AG10803 (cell line): ENCODE results near the gene RNU6-1.

Source experiments
- DNase-seq: peaks from one replicate; pipeline ENCODE4 v3.0.0; 2010; ENCODE audit warnings: low read depth
- H3K4me3 ChIP-seq: 2 replicates; pipeline ENCODE4 v1.5.1; 2011; ENCODE audit warnings: mild to moderate bottlenecking, low read length, control low read depth
- TF ChIP-seq, protein P1 (sequence below): conservative IDR thresholded peaks from 2 replicates; pipeline ENCODE4 v1.5.1; 2011; ENCODE audit warnings: mild to moderate bottlenecking, low read length, control low read depth, inconsistent platforms

Gene RNU6-1

DNA sequence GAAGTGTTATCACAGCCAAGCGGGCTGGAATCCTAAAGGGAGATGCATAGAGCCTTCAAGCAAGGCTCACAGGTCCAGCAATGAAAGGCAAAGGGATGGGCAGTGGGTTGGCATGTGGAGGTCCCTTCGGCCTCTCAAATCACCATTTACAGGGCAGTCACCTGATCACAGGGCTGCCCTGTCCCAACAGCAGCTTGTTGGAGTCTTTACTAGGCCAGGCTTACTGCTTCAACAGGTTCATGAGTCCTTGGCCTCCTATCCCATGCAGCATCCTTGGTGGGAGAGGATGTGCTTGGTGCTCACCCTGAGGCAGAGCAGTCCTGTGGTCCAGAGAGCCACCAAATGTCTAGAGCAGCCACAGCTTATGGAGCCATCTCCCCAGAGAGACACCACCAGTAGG, 38.7 kb downstream of the RNU6-1 start:
- no peak for DNase-seq
- no peak overlapping the region for H3K4me3 ChIP-seq
- TF ChIP-seq, protein P1, sequence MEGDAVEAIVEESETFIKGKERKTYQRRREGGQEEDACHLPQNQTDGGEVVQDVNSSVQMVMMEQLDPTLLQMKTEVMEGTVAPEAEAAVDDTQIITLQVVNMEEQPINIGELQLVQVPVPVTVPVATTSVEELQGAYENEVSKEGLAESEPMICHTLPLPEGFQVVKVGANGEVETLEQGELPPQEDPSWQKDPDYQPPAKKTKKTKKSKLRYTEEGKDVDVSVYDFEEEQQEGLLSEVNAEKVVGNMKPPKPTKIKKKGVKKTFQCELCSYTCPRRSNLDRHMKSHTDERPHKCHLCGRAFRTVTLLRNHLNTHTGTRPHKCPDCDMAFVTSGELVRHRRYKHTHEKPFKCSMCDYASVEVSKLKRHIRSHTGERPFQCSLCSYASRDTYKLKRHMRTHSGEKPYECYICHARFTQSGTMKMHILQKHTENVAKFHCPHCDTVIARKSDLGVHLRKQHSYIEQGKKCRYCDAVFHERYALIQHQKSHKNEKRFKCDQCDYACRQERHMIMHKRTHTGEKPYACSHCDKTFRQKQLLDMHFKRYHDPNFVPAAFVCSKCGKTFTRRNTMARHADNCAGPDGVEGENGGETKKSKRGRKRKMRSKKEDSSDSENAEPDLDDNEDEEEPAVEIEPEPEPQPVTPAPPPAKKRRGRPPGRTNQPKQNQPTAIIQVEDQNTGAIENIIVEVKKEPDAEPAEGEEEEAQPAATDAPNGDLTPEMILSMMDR = no peak

DNA sequence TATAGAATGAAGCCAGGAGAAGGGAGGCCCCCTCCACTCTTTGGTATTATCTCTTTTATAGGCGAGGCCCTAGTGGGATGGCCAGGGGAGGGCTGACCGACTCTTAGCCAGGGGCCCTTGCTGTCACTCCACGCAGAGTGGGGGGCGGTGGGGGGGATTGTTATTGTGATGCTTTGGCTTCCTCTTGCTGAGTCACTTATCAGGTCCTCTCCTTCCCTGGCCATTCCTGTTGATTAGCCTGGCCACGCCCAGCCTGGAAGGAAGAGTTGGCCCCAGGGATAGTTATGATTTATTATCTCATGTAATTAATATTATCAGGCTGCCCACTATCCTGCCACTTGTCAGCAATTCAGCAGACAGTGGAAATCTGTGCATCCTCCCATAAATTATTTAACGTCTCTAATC, 40.0 kb downstream of the RNU6-1 start:
- DNase-seq = no peak
- TF ChIP-seq, protein P1 = no peak
- H3K4me3 ChIP-seq = no peak overlapping the region

DNA sequence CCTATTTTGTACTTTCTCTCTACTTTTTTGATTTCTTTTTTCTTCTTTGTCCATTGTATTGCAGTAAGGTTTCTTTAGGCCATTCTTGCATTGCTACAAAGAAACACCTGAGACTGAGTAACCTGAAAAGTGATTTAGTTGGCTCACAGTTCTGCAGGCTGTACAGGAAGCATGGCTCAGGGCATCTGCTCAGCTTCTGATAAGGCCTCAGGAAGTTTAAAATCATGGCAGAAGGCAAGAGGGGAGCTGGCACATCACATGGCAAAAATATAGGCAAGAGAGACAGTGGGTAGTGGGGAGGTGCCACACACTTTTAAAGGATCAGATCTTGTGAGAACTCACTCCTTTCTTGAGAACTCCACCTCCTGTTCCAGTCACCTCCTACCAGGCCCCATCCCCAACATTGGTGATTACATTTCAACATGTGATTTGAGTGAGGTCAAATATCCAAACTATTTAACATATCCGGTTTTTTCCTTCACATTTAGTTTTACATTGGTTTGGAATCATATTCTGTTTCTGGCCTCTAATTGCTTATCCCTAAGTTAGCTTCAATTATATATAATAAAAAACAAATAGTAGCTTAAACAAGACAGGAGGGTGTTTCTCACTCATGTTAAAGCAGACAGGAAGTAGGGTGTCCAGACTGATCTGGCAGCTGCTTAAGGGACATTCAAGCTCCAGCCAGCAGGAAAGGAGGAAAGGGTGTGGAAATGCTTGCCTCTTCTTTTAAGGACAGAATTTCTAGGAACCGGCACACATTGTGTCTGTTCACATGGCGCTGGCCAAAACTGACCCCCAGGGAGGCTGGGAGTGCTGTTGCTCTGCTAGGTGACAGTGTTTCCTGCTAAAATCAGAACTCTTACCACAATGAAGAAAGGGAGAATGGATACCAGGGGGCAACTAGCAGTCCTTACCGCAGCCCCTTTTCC, 43.4 kb downstream of the RNU6-1 start:
- H3K4me3 ChIP-seq = no peak overlapping the region
- DNase-seq = no peak
- TF ChIP-seq, protein P1 = no peak

DNA sequence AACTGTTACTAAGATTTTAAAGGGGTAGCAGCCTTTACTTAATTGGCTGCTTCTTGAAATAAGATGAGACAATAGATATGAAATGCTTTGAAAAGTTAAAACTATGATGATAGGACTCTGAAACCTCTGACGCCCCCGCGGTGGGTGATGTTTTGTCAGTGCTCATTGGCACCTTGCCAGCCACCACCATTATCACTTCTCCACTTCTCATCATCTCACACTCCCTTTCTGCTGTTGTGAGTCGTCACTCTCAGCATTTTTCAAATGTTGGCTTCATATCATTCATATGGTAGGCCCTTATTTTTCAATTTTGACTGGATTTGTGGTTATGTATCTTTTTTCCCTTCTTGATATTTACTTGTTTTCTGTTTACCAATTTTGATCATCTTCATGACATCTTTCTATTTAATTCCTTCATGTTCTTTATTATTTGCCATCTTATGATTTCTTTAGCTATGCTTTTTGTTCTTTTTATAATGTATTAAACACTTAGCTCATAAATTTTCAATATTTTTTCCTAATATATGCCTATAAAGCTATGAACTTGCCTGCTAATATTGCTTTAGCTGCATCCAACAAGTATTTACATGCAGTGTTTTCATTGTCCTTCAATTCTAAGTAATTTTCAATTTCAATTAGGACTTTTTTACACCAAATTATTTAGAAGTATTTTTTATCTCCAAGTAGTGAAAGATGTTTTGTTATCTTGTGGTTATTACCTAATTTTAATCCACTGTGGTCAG, 44.8 kb downstream of the RNU6-1 start:
- DNase-seq = no peak
- no peak overlapping the region for H3K4me3 ChIP-seq
- TF ChIP-seq, protein P1 = no peak

DNA sequence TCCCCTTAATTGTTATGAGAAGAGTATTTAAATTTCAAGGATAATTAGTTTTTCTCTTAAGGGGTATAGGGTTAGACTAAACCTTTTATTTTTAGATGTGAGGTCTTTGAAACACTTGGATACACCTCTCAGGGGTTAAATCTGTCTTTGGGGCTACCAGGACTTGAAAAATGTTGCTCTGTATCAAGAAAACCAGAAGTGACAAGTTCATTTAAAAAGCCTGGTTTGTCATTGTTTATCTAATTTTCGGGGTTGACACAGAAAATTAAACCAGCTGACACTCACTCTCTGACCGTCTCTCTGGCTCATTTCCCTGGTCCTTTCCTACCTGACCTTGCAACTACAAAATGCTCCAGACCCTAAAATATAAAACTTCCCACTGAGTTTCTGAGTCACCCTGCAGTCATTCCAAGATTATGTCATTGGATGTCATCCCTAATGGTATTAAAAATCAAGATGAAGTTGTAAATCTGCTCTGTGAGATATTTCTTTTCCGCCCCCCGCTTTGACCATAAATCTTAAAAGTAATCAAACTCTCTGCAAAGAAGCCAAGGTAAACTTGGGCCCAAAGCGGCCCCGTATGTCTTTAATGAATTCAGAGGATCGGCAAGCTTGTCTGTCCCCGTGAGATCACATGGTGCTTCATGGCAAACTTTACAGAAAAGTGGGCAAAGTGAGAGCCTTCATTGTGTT, 47.4 kb downstream of the RNU6-1 start:
- no peak for DNase-seq
- H3K4me3 ChIP-seq = no peak overlapping the region
- TF ChIP-seq, protein P1 = no peak

DNA sequence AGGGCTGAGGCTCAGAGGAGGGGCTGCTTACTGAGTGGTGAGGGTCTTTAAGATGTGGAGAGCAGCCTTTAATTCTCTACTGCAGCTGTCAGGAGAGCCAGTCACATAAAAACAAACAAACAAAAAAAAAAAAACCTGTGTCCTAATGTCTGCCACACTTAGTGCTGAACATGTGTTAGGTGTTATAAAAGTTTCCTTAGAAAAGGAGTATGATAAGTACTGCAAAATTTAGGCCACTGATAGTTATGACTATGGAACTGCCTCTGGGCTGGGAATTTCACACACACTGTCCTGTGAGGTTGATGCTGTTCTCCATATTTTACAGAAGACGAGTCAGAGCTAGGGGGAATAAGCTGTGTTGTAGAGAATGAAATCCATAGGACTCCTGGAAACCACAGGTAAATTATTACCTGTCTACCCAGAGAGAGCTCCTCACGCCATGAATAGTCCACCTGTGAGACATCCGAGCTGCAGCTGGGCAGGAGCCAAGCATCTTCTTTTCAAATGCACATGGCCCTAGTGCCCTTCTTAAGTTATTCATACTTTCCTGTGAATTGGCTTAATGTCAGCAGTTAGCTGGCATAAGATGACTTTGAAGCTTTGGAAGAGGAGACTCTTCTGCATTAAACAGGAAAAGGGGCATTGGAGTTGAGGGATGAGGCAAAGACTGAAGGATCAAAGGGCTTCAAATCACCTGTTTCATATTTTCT, 49.1 kb downstream of the RNU6-1 start:
- TF ChIP-seq, protein P1 = no peak
- no peak overlapping the region for H3K4me3 ChIP-seq
- DNase-seq = no peak
